Heart left ventricle (tissue), 16 donors: ENCODE measurements around the gene ALPP. TPM values are rescaled to one million over a fixed set of nuclear protein-coding genes. Genes with fewer than 3 reads are reported as not detected.
"Not testable (repeated sequence)": the region's sequence is repeated elsewhere in the genome, so short reads cannot be mapped to it uniquely, and the experiment has no call there.

ENCODE experiments used
- ATAC-seq, 4 donors: fragments of 200-7000 bp; cut with Tn5 transposase; one replicate each; pipeline ENCODE4 v1.9.1; 2020 to 2022; ENCODE audit warnings: moderate library complexity in 4 of 4, mild to moderate bottlenecking in 3 of 4, moderate number of reproducible peaks in 1 of 4
- DNase-seq, 5 donors: peaks; one replicate each; pipeline ENCODE4 v3.0.0-alpha.2; 2020
- H3K27ac ChIP-seq, 12 donors: fragments of 200-600 bp; sonication (generic) in 4 of 12; one replicate each; pipeline versions ENCODE4 v1.5.0 to v1.8.0; 2016 to 2022; ENCODE audit warnings: mild to moderate bottlenecking in 2 of 12
- H3K27me3 ChIP-seq, 9 donors: fragments of 200-600 bp; sonication (generic) in 2 of 9; one replicate each; pipeline versions ENCODE4 v1.5.1 to v1.8.0; 2016 to 2022; ENCODE audit warnings: mild to moderate bottlenecking in 3 of 9
- H3K36me3 ChIP-seq, 9 donors: fragments of 200-600 bp; sonication (generic) in 2 of 9; one replicate each; pipeline versions ENCODE4 v1.5.0 to v1.8.0; 2018 to 2022; ENCODE audit warnings: mild to moderate bottlenecking in 2 of 9
- H3K4me1 ChIP-seq, 12 donors: fragments of 200-600 bp; sonication (generic) in 4 of 12; one replicate each; pipeline versions ENCODE4 v1.5.0 to v1.8.0; 2016 to 2022; ENCODE audit warnings: mild to moderate bottlenecking in 3 of 12
- H3K4me3 ChIP-seq, 12 donors: fragments of 200-600 bp; sonication (generic) in 4 of 12; one replicate each; pipeline versions ENCODE4 v1.5.0 to v1.8.0; 2017 to 2022; ENCODE audit warnings: mild to moderate bottlenecking in 9 of 12, moderate library complexity in 4 of 12
- H3K9me3 ChIP-seq, 12 donors: fragments of 200-600 bp; sonication (generic) in 4 of 12; one replicate each; pipeline versions ENCODE4 v1.5.0 to v1.8.0; 2016 to 2022; ENCODE audit warnings: mild to moderate bottlenecking in 1 of 12
- POLR2A ChIP-seq, 2 donors: fragments of 450-650 bp; IDR thresholded peaks; one replicate each; pipeline ENCODE4 v1.6.1; 2017; ENCODE audit warnings: antibody characterized with exemption in 2 of 2, mild to moderate bottlenecking in 2 of 2, moderate library complexity in 2 of 2
- WGBS, 4 donors: extraction: QIAGEN DNeasy Blood & Tissue Kit in 2 of 4; methylation state at CpG; one replicate each; pipeline versions ENCODE4 v1.1.5 to v1.1.7; 2013 to 2018; 5-methylcytosine and 5-hydroxymethylcytosine counted together
- intact Hi-C, 10 donors: fragments of 100-400 bp; cut with DNase I; formaldehyde crosslinking; loops; one replicate each; pipeline versions ENCODE4 v1.11.1 to v1.14.2; 2022
- polyA plus RNA-seq, 2 donors: library from polyadenylated mRNA; stranded (reverse); fragments of 200-250 nt; gene quantifications; one replicate each; pipeline ENCODE4 v1.2.3, GENCODE V29; 2013
- total RNA-seq, 9 donors: library from RNA; depleted of rRNA in 2 of 9; stranded (reverse); fragments of >200 nt in 2 of 9; fragmentation: NEBNext Ultra II Directional in 3 of 9; extraction: Animal tissue kit (Norgen Biotek cat#: 25700) in 3 of 9; gene quantifications; one replicate each; pipeline versions ENCODE4 v1.1.0 to v1.2.4, GENCODE V29; 2016 to 2023
- TF ChIP-seq, protein P1 (sequence below), 12 donors: fragments of 200-600 bp; sonication (generic) in 4 of 12; IDR thresholded peaks; one replicate each; pipeline versions ENCODE4 v1.5.0 to v1.8.0; 2018 to 2022; ENCODE audit warnings: antibody characterized with exemption in 12 of 12, mild to moderate bottlenecking in 5 of 12
- donor health status: ischemic (EF 13 %, LVEDD 7.1; RV severe dilation, severe dysfunction).
- donor health status: healthy with polysubstance abuse.
- donor health status: DM: no; HTN: yes; CAD: no.
- donor health status: DM: no; HTN: no; CAD: no.
- donor health status: ischemic (EF 25% LVEDD 6.9; RV normal size, moderate dysfunction).
- donor health status: ischemic (EF 25% LVEDD 5.7; RV mildly dilated, moderate dysfunction).
- donor health status: healthy.
- donor health status: DM: yes; HTN: yes; CAD: no.
- donor health status: ischemic (EF 35%, LVEDD 5.7; RV mildly dilated, moderate dysfunction).
- donor health status: nonischemic (EF 11% LVEDD 7.7; RV severe dilation, severe dysfunction).
- donor health status: DM: yes; HTN: yes; CAD: no.
- donor health status: PGD.
- donor health status: ischemic (EF 29% LVEDD 5.4; RV normal size, mild dysfunction).
- donor health status: nonischemic (EF 23%, LVEDD 6.1; RV moderate dilation, normal function).

The ALPP gene
- total and polyA plus RNA-seq, 11 donors = not detected

DNA sequence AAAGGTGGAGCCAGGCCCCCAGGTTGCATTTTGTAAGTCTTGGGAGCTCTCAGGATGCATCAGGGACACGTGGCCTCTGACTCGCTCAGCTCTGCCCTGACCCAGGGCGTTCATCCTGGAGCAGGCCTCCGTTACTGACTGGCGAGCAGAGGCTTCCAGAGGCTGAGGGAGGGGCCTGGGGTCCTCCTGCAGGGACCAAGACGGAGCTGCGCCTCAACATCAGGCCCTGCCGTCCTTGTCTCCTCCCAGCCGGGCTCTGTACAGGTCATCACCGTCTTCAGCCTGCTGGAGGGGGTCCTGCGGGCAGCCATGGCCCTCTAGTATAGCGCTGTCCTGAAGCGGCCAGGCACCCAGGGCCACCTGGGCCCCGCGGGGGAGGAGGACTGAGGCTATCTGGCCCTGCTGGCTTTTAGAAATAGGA lies 10.2 kb upstream of the ALPP start:
- no peak for DNase-seq
- no peaks in the 10 kb centered on the region for H3K36me3 ChIP-seq
- no peaks in the 10 kb centered on the region for H3K27me3 ChIP-seq
- H3K9me3 ChIP-seq = no peaks in the 10 kb centered on the region
- intact Hi-C loops = no loop called here
- WGBS, 4 donors = 73 to 90% (median 88%) methylated on average over 11 to 15 of the region's 15 CpGs
- H3K4me1 ChIP-seq = peaks cover 0 to 7% (median 0%) of the 10 kb centered on the region in 12 donors
- ATAC-seq = no peak
- no peak overlapping the region for H3K27ac ChIP-seq
- no peak overlapping the region for H3K4me3 ChIP-seq
- TF ChIP-seq, protein P1, sequence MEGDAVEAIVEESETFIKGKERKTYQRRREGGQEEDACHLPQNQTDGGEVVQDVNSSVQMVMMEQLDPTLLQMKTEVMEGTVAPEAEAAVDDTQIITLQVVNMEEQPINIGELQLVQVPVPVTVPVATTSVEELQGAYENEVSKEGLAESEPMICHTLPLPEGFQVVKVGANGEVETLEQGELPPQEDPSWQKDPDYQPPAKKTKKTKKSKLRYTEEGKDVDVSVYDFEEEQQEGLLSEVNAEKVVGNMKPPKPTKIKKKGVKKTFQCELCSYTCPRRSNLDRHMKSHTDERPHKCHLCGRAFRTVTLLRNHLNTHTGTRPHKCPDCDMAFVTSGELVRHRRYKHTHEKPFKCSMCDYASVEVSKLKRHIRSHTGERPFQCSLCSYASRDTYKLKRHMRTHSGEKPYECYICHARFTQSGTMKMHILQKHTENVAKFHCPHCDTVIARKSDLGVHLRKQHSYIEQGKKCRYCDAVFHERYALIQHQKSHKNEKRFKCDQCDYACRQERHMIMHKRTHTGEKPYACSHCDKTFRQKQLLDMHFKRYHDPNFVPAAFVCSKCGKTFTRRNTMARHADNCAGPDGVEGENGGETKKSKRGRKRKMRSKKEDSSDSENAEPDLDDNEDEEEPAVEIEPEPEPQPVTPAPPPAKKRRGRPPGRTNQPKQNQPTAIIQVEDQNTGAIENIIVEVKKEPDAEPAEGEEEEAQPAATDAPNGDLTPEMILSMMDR (IDR thresholded peaks at IDR 0.05) = no peak
- no peak for TF ChIP-seq POLR2A (IDR thresholded peaks at IDR 0.05)

DNA sequence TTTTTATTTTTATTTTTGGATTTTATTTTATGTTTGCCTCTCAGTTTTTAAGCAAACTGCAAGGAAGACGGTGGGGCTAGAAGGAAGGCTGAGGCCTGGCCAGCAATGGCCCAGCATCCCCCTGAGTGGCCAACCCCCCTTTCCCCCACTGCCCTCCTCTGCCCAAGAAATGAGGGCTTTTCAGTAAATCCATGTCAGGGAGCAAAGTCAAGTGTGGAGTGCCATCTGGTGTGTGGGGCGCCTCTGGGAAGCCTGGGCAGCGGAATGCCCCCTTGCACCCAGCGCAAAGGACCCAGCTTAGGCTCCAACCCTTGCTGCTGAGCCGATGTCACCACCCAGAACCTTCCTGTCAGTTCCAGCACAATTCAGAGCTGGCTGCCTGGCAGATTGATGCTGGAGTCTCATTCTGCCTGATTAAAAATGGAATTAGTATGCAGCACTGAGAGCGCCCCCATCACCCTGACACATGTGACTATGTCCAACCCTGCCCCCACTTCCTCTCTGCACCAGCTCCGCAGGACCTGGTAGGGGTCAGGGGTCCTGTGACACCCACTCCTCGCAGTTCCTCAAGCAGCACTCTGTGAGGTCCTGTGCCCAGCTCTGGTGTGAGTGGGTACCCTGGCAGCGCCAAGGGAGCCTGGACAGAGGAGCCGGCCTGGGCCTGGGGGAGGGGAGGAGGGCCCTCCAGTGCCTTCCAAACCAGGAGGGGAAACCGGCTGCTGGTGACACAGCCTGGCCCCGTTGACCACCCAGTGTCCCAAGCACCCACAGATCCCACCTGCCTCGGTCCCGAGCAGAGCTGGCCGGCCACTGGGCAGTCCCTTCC lies 9.2 kb upstream of the ALPP start:
- Histone ChIP-seq H3K4me1 (no peaks in the 10 kb centered on the region), H3K4me3 (no peak overlapping the region), H3K27me3 (no peaks in the 10 kb centered on the region), H3K36me3 (no peaks in the 10 kb centered on the region), H3K27ac (no peak overlapping the region), H3K9me3 (no peaks in the 10 kb centered on the region)
- ATAC-seq (no peak), DNase-seq (peak in 1 of 5 donors; percentile 40)
- TF ChIP-seq POLR2A (IDR thresholded peaks at IDR 0.05) = no peak
- TF ChIP-seq, protein P1 (IDR thresholded peaks at IDR 0.05) = no peak
- intact Hi-C loops = no loop called here
- WGBS, 4 donors = 74 to 88% (median 80%) methylated on average over 5 to 15 of the region's 15 CpGs

DNA sequence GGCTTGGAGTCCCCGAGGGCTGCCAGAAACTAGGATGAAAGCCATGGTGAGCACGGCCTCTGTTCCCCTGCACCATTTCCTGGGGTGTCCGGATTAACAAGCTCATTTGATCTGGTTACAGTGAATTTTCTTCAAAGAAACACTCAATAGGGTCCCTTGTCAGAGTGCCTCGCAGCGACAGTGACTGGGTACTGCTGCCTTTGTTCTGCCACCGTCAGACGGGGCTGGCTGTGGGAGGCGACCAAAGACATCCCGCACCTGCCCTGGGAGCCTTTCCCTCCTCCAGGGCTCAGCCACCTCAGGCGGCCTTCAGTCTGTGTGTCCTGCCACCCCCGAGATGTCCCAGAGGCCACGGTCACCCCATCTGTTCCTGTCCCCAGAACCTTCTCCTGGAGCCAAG lies 8.5 kb upstream of the ALPP start:
- WGBS, 4 donors = 17 to 30% (median 23%) methylated on average over 3 to 10 of the region's 12 CpGs
- H3K27ac ChIP-seq, H3K4me1 ChIP-seq: not testable (repeated sequence)

DNA sequence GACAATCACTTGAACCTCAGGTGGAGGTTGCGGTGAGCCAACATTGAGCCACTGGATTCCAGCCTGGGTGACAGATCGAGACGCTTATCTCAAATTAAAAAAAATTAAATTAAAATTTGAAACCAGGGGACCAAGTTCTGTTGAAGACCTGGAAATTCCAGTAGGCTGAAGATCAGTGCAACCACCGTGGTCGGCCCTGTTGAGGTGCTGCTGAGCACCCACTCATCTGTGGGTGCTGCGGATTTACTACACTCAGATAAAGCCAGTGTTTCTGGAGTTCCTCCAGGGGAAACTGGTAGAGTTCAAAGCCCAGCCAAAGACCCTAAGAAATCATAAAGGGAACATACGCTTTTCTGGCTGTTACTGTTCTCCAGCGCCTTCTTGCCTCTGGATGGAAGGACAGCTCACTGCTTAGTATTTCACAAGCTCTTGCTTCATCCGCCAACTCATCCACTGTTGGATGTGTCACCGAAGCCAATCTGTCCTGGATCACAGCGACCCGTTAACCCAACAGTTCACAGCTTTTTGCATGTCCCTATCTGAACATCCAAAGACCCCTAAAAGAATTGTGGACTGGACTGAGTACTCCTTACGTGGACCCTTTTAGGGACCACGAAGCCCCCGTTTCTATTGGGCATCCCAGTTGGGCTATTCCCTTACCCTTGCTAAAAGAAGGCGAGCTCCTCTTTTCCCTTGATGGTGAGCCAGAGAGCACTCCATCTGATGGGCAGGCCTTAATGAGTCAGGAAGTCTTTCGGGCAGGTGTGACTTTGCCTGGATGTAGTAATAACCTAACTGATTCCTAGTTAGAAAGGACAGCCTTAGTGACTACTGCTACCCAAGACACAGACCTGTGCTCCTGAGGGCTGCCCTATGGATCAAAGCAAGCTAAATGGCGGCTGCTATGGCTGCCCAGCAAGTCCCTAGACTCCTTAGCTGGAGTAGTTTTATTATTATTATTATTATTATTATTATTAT lies 6.0 kb upstream of the ALPP start:
- no peaks in the 10 kb centered on the region for H3K9me3 ChIP-seq
- H3K4me1 ChIP-seq = no peaks in the 10 kb centered on the region
- H3K36me3 ChIP-seq = no peaks in the 10 kb centered on the region
- peak in 1 of 5 donors; percentile 4 for DNase-seq
- intact Hi-C loops = no loop called here
- H3K27ac ChIP-seq = no peak overlapping the region
- H3K4me3 ChIP-seq = no peak overlapping the region
- TF ChIP-seq, protein P1 (IDR thresholded peaks at IDR 0.05) = no peak
- TF ChIP-seq POLR2A (IDR thresholded peaks at IDR 0.05) = no peak
- peaks cover 0 to 9% (median 0%) of the 10 kb centered on the region in 9 donors for H3K27me3 ChIP-seq
- no peak for ATAC-seq
- WGBS, 4 donors = 86 to 94% (median 93%) methylated on average over 18 of the region's 18 CpGs

More for the DNA sequence above, 8.5 kb upstream of the ALPP start:
- H3K36me3 ChIP-seq, DNase-seq, H3K9me3 ChIP-seq, H3K27me3 ChIP-seq, H3K4me3 ChIP-seq, ATAC-seq, intact Hi-C loops: not testable (repeated sequence)
